NAMALWA (cell line): ENCODE results near the gene ZNF777.
"Not testable (repeated sequence)": the region's sequence is repeated elsewhere in the genome, so short reads cannot be mapped to it uniquely, and the experiment has no call there.

Source experiments
- DNase-seq: peaks from one replicate; pipeline ENCODE4 v3.0.0-alpha.2; 2015; ENCODE audit warnings: low spot score

The ZNF777 gene

GRCh38 chr7:149460493-149461277 is at the start of gene ZNF777:
Gene ZNF777, minus strand, starts transcription at chr7:149461062. Its CDS starts 5,040 bp downstream, at chr7:149456022.
- peak; percentile 88 for DNase-seq

GRCh38 chr7:149510248-149510647 is 49.4 kb upstream of the ZNF777 start:
- DNase-seq = no peak

GRCh38 chr7:149509774-149510173 is 48.9 kb upstream of the ZNF777 start:
- DNase-seq = no peak

GRCh38 chr7:149505551-149505950 is 44.7 kb upstream of the ZNF777 start:
- DNase-seq = no peak

- no peak for DNase-seq
Measured at GRCh38 chr7:149501651-149502050, 40.8 kb upstream of the ZNF777 start.

- no peak for DNase-seq
Measured at GRCh38 chr7:149500910-149501309, 40.0 kb upstream of the ZNF777 start.

GRCh38 chr7:149500201-149500600 is 39.3 kb upstream of the ZNF777 start:
- DNase-seq = no peak

GRCh38 chr7:149498811-149499210 is 37.9 kb upstream of the ZNF777 start:
- DNase-seq = no peak

GRCh38 chr7:149497467-149498261 is 36.8 kb upstream of the ZNF777 start, which contains the start of gene ZNF746:
Gene ZNF746, minus strand, starts transcription at chr7:149497809. Its CDS starts 273 bp downstream, at chr7:149497536.
- DNase-seq = peak; percentile 91

- peak; percentile 41 for DNase-seq
Measured at GRCh38 chr7:149496642-149497391, 36.0 kb upstream of the ZNF777 start.

GRCh38 chr7:149495785-149496641 is 35.2 kb upstream of the ZNF777 start:
- no peak for DNase-seq

GRCh38 chr7:149494738-149495368 is 34.0 kb upstream of the ZNF777 start:
- peak; percentile 29 for DNase-seq

- DNase-seq = not testable (repeated sequence)
Measured at GRCh38 chr7:149493975-149494374, 33.1 kb upstream of the ZNF777 start.

- no peak for DNase-seq
Measured at GRCh38 chr7:149493366-149493765, 32.5 kb upstream of the ZNF777 start.

- DNase-seq = no peak
Measured at GRCh38 chr7:149490083-149490760, 29.4 kb upstream of the ZNF777 start.

GRCh38 chr7:149489391-149490024 is 28.6 kb upstream of the ZNF777 start:
- peak; percentile 21 for DNase-seq

GRCh38 chr7:149479568-149479967 is 18.7 kb upstream of the ZNF777 start:
- no peak for DNase-seq

GRCh38 chr7:149478754-149479153 is 17.9 kb upstream of the ZNF777 start:
- DNase-seq = no peak

GRCh38 chr7:149477494-149478443 is 16.9 kb upstream of the ZNF777 start:
- no peak for DNase-seq
